ENCODE data around the gene CSK. TPM values are rescaled to one million over a fixed set of nuclear protein-coding genes. Genes with fewer than 3 reads are reported as not detected.

The CSK gene
- 49.2 and 49.3 TPM in 2 replicates for total RNA-seq (2021)
- long read RNA-seq, transcript CSK-201 (13 exons, 2,767 nt) = major isoform, 22 of 51 reads
- long read RNA-seq, transcript CSK-202 (14 exons, 1,900 nt) = minor isoform, 8 of 51 reads
- long read RNA-seq, partial matches to known transcripts = 14 of 51 reads
- long read RNA-seq, other reads (novel, unspliced or antisense) = 7 of 51 reads

- H3K79me2 ChIP-seq (ENCODE audit: insufficient read depth, low read length) = no peaks in the 10 kb centered on the region
- H2BK12ac ChIP-seq (ENCODE audit: insufficient read length, low read depth, low read length) = no peak within 1 kb of the TSS
- no peak within 1 kb of the TSS for H3K4ac ChIP-seq (ENCODE audit: low read depth, low read length)
- H3K23ac ChIP-seq (ENCODE audit: insufficient read length, low read depth, low read length) = no peak within 1 kb of the TSS
- no peak within 1 kb of the TSS for H2AK5ac ChIP-seq (ENCODE audit: insufficient read length, low read length)
- peaks cover 4% of the 10 kb centered on the region; the same call in 1 of the 2 replicates for H3K27me3 ChIP-seq (ENCODE audit: insufficient read depth, low read length)
- Mint-ChIP-seq H3K27ac (peak within 1 kb of the TSS in 1 of 3 experiments; percentile 71; a peak in 1 of 7 replicates), H3K27me3 (ENCODE audit: low read depth) (peaks cover 33% of the 10 kb centered on the region), H3K36me3 (ENCODE audit: insufficient read depth in 1 of 3, low read depth in 3 of 3) (peaks cover 0 to 5% (median 4%) of the 10 kb centered on the region in 3 experiments; a peak in 3 of 7 replicates), H3K4me1 (peaks cover 35 to 54% of the 10 kb centered on the region in 2 experiments), H3K9me3 (no peaks in the 10 kb centered on the region), H3K4me3 (peak within 1 kb of the TSS; percentile 81 to 87)
- no peak within 1 kb of the TSS for H2BK20ac ChIP-seq (ENCODE audit: low read depth, low read length, poor library complexity, severe bottlenecking)
- DNase-seq = peak; percentile 62
- H4K20me1 ChIP-seq (ENCODE audit: control insufficient read depth, insufficient read depth, insufficient read length) = no peaks in the 10 kb centered on the region
- no peak within 1 kb of the TSS for H2AFZ ChIP-seq (ENCODE audit: low read length)
- H2BK120ac ChIP-seq (ENCODE audit: low read depth, low read length, poor library complexity, severe bottlenecking) = no peak within 1 kb of the TSS
- peak within 1 kb of the TSS; percentile 31 for H3K9ac ChIP-seq (ENCODE audit: extremely low read depth, insufficient read length, low read length)
- no peaks in the 10 kb centered on the region for H3K4me1 ChIP-seq (ENCODE audit: insufficient read depth, low read length)
- peak; percentile 59 for TF ChIP-seq CTCF (conservative IDR thresholded peaks at IDR 0.05)
- H3K18ac ChIP-seq (ENCODE audit: insufficient read length, low read depth, low read length) = no peak within 1 kb of the TSS
- no peak within 1 kb of the TSS for H4K8ac ChIP-seq (replicated peaks; ENCODE audit: insufficient read length, low read depth, low read length)
- no peak within 1 kb of the TSS for H4K5ac ChIP-seq (ENCODE audit: insufficient read length, low read depth, low read length)
- no peak within 1 kb of the TSS for H2BK5ac ChIP-seq (ENCODE audit: insufficient read length, low read length)
- peaks cover 11% of the 10 kb centered on the region for H3K23me2 ChIP-seq (ENCODE audit: insufficient read length, low read depth, low read length, poor library complexity, severe bottlenecking)
- H3K27ac ChIP-seq (ENCODE audit: insufficient read length, low read depth, low read length) = no peak within 1 kb of the TSS
- peak within 1 kb of the TSS; percentile 92 for H3K4me2 ChIP-seq (ENCODE audit: insufficient read depth, insufficient read length, low read length)
- no CpG with 5 or more reads among the region's 74 CpGs for WGBS (ENCODE audit: extremely low coverage, insufficient read length, low lambda C conversion rate)
- H3T11ph ChIP-seq (ENCODE audit: low read length) = no peak within 1 kb of the TSS
- no peak within 1 kb of the TSS for H3K56ac ChIP-seq (ENCODE audit: insufficient read length, low read depth, low read length)
- H3K14ac ChIP-seq (ENCODE audit: insufficient read depth, low read length) = peak within 1 kb of the TSS; percentile 42; the same call in 1 of the 2 replicates
- H2BK15ac ChIP-seq (ENCODE audit: low read depth, low read length) = no peak within 1 kb of the TSS
- H3K9me3 ChIP-seq (ENCODE audit: control insufficient read depth, low read depth, low read length) = no peaks in the 10 kb centered on the region
- H4K91ac ChIP-seq (ENCODE audit: insufficient read length, low read depth, low read length) = no peak within 1 kb of the TSS
- no peaks in the 10 kb centered on the region for H3K79me1 ChIP-seq (ENCODE audit: insufficient read depth, low read depth, low read length, poor library complexity, severe bottlenecking)
These were observed at the start of gene CSK for GRCh38 chr15:74781431-74782258. CSK (plus strand) TSS chr15:74782080; CDS start chr15:74798298, 16,218 bp downstream.

Measured in H9 (cell line).